HG03280 (cell line): ENCODE measurements around the gene NPVF.

Source experiments
- ATAC-seq: cut with Tn5 transposase; IDR thresholded peaks from one replicate; pipeline ENCODE4 v1.9.1; 2021; ENCODE audit warnings: mild to moderate bottlenecking, moderate library complexity; ENCODE audit not compliant: unreplicated experiment

The NPVF gene

DNA sequence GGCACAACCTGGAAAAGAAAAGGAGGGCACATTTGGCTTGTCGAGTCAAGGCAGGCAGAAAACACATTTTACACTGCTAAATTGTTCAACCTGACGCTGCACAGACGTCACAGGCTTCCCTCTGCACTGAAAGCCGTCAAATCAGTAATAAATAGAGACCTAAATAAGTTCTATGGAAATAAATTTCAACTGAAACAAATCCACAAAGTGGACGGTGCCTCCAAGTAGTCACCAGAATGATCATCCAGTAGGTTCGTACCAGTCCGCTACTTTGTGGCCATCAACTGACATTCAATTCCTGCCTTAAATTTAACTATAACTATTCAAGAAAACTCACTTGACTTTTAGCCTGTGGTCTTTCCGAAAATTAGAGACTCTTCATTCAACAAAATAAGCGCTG lies 49.0 kb downstream of the NPVF start:
- ATAC-seq, result no peak
